ENCODE measurements around the gene ABHD11.

DNA sequence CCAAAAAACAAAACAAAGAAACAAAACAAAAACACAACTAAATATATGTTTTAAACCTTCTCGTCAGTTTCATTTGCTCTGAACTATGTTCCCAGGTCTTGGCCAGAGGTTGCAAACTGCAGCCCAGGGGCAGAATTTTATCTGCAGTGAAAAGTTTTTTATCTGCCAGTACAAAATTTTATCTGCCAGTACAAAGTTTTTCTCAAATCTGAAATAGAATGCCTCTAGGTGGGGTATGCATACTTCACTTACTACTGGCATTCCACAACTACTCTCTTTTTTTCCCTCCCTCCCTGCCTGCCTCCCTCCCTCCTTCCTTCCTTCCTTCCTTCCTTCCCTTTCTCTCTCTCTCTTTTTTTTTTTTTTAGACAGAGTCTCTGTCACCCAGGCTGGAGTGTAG lies 40.9 kb upstream of the ABHD11 start:
- TF ChIP-seq POLR2A (IDR thresholded peaks at IDR 0.05; ENCODE audit: low read depth, low read length): no peak
- TF ChIP-seq POLR2AphosphoS5 (IDR thresholded peaks at IDR 0.05; ENCODE audit: low read depth, low read length): no peak

Measured in GM12891 (cell line).